GM19023 (cell line): ENCODE data around the gene ZNF836.
A peak's percentile ranks its signal among the peaks of the same experiment; 100 is the strongest.

Experiments
- ATAC-seq: cut with Tn5 transposase; IDR thresholded peaks from one replicate; pipeline ENCODE4 v1.9.1; 2021; ENCODE audit warnings: mild to moderate bottlenecking, moderate library complexity; ENCODE audit not compliant: unreplicated experiment

ZNF836 gene

GRCh38 chr19:52188822-52189734 is 17.7 kb upstream of the ZNF836 start:
- ATAC-seq = peak; percentile 1

- ATAC-seq = no peak
Measured at GRCh38 chr19:52187407-52187806, 16.0 kb upstream of the ZNF836 start.

GRCh38 chr19:52176574-52176973 is 5.2 kb upstream of the ZNF836 start:
- ATAC-seq = no peak

- no peak for ATAC-seq
Measured at GRCh38 chr19:52172347-52172746, 926 bp upstream of the ZNF836 start.

GRCh38 chr19:52170863-52171320 is 529 bp downstream of the ZNF836 start:
- ATAC-seq = peak; percentile 42

GRCh38 chr19:52170304-52170703 is 1.1 kb downstream of the ZNF836 start:
- no peak for ATAC-seq

GRCh38 chr19:52155596-52156359 is 15.6 kb downstream of the ZNF836 start:
- ATAC-seq = no peak

- ATAC-seq = no peak
Measured at GRCh38 chr19:52148256-52148655, 23.2 kb downstream of the ZNF836 start.

GRCh38 chr19:52142001-52142595 is 29.3 kb downstream of the ZNF836 start:
- ATAC-seq = no peak

- no peak for ATAC-seq
Measured at GRCh38 chr19:52141203-52141602, 30.2 kb downstream of the ZNF836 start.

- peak; percentile 96 for ATAC-seq
Measured at GRCh38 chr19:52140032-52140710, 31.2 kb downstream of the ZNF836 start.

GRCh38 chr19:52139252-52140031 is 32.0 kb downstream of the ZNF836 start, which contains the start of gene ZNF616:
Gene ZNF616 (minus strand): TSS chr19:52139938. CDS start chr19:52130512, 9,426 bp downstream.
- ATAC-seq = peak; percentile 61

GRCh38 chr19:52138983-52139251 is 32.5 kb downstream of the ZNF836 start:
- ATAC-seq = no peak

GRCh38 chr19:52138278-52138982 is 33.0 kb downstream of the ZNF836 start:
- no peak for ATAC-seq

- ATAC-seq = no peak
Measured at GRCh38 chr19:52120286-52120685, 51.1 kb downstream of the ZNF836 start.

GRCh38 chr19:52115526-52116053 is 55.8 kb downstream of the ZNF836 start:
- ATAC-seq = no peak

- ATAC-seq = no peak
Measured at GRCh38 chr19:52114691-52115090, 56.7 kb downstream of the ZNF836 start.

GRCh38 chr19:52112624-52113023 is 58.8 kb downstream of the ZNF836 start:
- no peak for ATAC-seq

GRCh38 chr19:52110780-52111179 is 60.6 kb downstream of the ZNF836 start:
- ATAC-seq = no peak
